Suppressor macrophage (primary cell): ENCODE measurements around the gene NEFH.

Experiments used
- DNase-seq, 4 experiments: peaks; one replicate each; pipeline ENCODE4 v3.0.0-alpha.2; 2020 to 2022

Gene NEFH

DNA sequence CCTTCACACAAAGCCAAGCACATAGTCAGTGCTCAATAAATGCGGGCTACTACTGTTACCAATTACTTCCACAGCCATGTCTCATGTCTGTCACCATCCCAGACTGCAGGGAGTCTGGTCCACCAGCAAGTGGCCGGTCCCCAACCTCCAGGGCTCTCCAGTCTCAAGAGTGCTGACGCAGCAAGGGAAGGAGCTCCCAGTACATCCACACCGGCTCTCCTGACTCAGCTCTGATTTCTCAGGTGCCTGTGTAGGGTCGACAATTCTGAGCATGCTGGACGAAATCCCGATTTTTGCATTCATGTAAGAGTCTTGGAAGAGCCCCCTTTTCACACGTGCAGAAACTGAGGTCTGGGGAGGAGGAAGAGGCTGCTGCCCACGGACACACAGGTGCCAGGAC, 10.3 kb upstream of the NEFH start:
- no peak for DNase-seq

DNA sequence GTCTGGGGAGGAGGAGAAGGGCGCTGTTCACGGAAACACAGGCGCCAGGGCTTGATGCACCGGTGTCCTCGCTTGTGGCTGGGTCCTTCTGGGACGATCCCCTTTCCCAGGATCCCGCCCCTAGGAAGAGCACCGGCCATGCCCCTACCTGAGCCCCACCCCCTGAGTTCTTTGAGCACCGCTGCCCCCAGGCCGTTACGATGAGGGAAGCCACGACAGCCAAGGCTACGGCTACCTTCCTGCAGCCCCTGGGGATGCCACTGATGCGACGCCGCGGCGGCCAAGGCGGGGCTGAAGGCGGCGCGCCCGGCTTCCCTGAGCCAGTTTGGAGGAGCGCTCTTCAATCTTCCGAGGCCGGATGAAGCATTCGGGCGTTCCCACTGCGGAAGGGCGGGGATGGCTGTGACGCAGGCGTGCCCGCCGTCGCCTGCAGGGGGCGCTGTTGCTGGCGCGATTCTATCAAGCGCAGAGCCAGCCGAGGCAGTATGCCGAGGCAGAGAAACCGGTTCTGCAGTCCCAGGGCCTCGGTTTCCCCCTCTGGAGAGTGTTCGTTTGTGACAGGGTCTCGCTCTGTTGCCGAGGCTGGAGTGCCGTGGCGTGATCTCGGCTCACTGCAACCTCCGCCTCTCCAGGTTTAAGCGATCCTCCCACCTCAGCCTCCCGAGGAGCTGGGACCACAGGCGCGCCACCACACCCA, 9.7 kb upstream of the NEFH start:
- peak; percentile 76 to 89 (median 81) for DNase-seq

- DNase-seq = no peak
These were observed 7.0 kb upstream of the NEFH start for GRCh38 chr22:29473001-29473400.

- DNase-seq = no peak
These were observed 4.5 kb upstream of the NEFH start for GRCh38 chr22:29475550-29475949.

DNA sequence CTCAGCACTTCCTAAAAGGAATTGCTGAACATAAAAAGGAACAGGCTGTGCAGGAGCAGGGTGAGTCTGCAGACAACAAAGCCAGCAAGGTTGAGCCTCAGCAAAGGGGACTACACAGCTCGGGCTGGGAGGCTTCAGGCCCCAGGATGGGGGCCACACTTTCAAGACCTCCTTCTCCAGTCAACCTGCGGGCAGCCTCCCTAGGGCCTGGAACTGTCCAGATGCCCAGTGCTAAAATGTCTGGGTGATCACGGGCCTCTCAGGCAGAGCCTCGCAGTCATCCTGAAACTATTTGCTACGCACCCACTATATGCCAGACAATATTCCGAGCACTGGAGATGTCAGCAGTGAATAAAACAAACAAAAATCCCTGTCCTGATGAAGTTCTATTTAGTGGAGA, 3.9 kb upstream of the NEFH start:
- DNase-seq = no peak

- peak in 3 of 4 experiments; percentile 22 to 29 (median 23) for DNase-seq
These were observed 2.2 kb upstream of the NEFH start for GRCh38 chr22:29477723-29478318.

DNA sequence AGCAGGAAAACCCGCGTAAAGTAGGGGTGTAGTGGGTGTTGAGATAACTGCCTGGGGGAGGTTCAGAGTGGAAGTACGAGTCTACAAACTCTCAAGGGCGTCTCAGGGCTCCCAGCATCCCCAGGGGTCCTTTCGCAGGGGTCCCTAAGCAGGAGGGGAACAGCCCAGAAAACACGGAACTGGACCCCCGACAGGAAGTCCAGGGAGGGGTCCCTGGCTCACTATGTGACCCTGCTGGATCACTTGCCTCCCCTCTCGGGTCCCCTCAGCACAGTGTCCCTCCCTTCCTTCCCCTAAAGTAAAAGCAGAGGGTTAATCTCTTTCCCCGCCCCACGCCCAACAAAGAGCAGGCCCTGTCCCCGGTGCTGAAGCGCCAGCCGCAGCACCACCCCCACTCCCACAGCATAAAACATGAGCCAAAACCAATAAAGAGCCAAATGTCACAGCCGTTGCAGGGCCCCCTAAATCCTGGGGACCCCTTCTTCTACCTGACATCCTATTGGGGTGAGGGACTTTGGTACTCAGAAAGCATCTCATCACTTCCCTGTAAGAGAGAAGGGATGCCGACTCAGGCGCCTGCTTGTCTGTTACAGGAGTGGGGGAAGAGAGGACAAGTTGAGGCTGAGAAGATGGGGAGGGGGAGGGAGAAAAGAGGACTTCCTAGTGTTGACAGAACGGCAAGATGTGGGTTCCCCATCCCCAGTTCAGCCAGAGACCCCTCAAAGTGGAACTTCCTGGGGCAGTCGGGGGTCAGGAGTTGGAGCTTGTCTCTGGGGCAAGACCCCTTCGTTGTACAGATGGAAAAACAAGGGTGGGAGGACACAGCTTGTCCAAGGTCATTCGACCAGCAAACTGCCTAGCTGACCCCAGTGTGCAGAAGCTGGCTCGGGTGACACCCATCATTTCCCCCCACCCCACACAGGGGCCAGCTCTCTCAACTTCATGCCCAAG, 1.4 kb upstream of the NEFH start:
- DNase-seq = peak; percentile 37 to 64 (median 51)

DNA sequence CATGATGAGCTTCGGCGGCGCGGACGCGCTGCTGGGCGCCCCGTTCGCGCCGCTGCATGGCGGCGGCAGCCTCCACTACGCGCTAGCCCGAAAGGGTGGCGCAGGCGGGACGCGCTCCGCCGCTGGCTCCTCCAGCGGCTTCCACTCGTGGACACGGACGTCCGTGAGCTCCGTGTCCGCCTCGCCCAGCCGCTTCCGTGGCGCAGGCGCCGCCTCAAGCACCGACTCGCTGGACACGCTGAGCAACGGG, 169 bp downstream of the NEFH start:
- peak in 1 of 4 experiments; percentile 22 for DNase-seq

DNA sequence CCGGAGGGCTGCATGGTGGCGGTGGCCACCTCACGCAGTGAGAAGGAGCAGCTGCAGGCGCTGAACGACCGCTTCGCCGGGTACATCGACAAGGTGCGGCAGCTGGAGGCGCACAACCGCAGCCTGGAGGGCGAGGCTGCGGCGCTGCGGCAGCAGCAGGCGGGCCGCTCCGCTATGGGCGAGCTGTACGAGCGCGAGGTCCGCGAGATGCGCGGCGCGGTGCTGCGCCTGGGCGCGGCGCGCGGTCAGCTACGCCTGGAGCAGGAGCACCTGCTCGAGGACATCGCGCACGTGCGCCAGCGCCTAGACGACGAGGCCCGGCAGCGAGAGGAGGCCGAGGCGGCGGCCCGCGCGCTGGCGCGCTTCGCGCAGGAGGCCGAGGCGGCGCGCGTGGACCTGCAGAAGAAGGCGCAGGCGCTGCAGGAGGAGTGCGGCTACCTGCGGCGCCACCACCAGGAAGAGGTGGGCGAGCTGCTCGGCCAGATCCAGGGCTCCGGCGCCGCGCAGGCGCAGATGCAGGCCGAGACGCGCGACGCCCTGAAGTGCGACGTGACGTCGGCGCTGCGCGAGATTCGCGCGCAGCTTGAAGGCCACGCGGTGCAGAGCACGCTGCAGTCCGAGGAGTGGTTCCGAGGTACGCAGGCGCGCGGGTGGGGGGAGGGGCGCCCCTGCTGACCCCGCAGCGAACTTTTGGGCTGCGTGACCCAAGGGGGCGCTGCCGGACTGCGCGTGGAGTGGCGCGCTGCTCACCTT, 670 bp downstream of the NEFH start:
- peak; percentile 79 to 90 (median 84) for DNase-seq

GRCh38 chr22:29481265-29482000, 1.4 kb downstream of the NEFH start:
- DNase-seq = peak; percentile 50 to 78 (median 60)

- DNase-seq = no peak
These were observed 2.2 kb downstream of the NEFH start for GRCh38 chr22:29482253-29482652.

DNA sequence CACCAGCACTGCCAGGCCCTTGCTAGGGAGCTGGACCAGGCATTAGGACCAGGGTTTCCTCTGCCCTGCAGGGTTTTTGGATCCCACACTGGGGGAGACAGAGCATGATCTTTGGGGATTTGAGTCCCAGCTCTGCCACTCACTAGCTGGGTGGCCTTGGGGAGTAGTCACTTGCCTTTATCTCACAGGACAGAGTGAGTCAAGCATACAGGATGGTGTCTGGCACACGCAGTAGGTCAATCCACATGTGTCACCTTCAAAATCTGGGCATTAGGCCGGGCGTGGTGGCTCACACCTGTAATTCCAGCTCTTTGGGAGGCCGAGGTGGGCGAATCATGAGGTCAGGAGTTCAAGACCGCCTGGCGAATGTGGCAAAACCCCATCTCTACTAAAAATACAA, 2.7 kb downstream of the NEFH start:
- DNase-seq = no peak

DNA sequence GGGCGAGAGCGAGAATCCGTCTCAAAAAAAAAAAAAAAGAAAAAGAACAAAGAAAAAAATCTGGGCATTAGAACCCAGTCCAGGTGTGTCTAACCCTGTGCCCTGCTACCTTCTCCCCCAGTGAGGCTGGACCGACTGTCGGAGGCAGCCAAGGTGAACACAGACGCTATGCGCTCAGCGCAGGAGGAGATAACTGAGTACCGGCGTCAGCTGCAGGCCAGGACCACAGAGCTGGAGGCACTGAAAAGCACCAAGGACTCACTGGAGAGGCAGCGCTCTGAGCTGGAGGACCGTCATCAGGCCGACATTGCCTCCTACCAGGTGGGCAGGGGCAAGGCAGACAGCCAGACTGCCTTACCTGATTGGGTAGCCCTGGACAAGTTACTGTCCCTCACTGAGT, 3.2 kb downstream of the NEFH start:
- no peak for DNase-seq

DNA sequence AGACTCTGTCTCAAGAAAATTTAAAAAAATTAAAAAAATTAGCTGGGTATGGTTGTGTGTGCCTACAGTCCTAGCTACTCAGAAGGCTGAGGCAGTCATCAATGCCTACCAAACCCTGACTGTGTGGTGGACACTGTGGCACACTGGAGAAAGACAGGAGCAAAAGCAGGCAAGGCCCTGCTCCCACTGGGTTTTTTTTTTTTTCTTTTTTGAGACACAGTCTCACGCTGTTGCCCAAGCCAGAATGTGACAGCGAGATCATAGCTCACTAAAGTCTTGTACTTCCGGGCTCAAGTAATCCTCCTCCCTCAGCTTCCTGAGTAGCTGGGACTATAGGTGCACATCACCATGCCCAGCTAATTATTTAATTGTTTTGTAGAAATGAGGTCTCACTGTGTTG, 4.6 kb downstream of the NEFH start:
- DNase-seq = peak; percentile 58 to 77 (median 74)

DNA sequence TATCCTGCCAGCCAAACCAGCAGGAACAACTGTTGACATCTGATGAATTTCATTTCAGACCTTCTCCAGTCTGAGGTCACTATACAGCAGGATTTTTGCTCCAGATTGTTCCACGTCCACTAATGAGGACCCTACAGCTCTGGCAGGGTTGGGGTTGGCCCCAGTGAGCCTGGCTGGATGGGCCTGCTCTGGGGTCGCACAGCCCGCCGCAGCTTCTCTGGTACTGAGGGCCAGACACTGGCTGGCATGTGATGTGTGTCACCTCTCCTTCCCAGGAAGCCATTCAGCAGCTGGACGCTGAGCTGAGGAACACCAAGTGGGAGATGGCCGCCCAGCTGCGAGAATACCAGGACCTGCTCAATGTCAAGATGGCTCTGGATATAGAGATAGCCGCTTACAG, 5.4 kb downstream of the NEFH start:
- DNase-seq = no peak

- peak in 3 of 4 experiments; percentile 13 to 53 (median 51) for DNase-seq
These were observed 7.5 kb downstream of the NEFH start for GRCh38 chr22:29487426-29487986.

GRCh38 chr22:29489127-29489780, 9.2 kb downstream of the NEFH start:
- peak; percentile 77 to 87 (median 84) for DNase-seq

DNA sequence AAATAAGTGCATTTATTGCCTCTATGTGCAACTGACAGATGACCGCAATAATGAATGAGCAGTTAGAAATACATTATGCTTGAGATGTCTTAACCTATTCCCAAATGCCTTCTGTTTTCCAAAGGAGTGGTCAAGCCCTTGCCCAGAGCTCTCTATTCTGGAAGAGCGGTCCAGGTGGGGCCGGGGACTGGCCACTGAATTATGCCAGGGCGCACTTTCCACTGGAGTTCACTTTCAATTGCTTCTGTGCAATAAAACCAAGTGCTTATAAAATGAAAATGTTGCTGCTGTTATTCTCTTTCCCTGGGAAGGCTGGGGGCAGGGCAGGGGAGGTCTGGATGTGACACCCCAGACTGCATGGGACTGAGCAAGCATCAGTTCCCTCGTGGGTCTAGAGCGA, 11.0 kb downstream of the NEFH start:
- no peak for DNase-seq

DNA sequence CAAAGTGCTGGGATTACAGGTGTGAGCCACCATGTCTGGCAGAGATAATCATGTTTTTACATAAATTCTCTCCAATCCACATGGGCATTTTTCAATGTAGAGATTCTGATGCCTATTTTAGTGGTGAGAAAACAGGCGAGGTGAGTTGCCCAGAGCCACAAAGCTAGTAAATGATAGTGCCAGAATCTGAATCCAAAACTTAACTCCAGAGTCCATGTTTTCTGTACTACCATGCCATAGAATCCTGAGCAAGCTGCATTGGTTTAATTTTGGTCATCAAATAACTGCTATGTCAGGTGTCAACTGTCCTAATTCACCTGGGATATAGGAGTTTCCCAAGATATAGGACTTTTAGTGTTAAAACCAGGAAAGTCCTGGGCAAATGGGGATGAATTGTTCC, 13.6 kb downstream of the NEFH start:
- no peak for DNase-seq

- DNase-seq = no peak
These were observed 19.8 kb downstream of the NEFH start for GRCh38 chr22:29499852-29500251.

- peak; percentile 47 to 80 (median 60) for DNase-seq
These were observed 23.9 kb downstream of the NEFH start for GRCh38 chr22:29503811-29504372.
